Endothelial cell of umbilical vein (primary cell): Measurements from ENCODE around the gene HGFAC. TPM values are rescaled to one million over a fixed set of nuclear protein-coding genes. Genes with fewer than 3 reads are reported as not detected.

Experiments used
- BruUV-seq: library from RNA; stranded (reverse); fragments of 400-500 nt; replicated peaks from 2 replicates; lab custom pipeline; 2021; lab: Mats Ljungman, UMichigan
- CTCF ChIA-PET: fragments of 300-600, 350-600 bp; sonication (Branson Sonifier 250); formaldehyde crosslinking; loops from one replicate; lab custom pipeline; 2021; ENCODE audit warnings: antibody characterized with exemption, inconsistent platforms; lab: Charles Lee
- POLR2A ChIA-PET: fragments of 300-600, 350-600 bp; sonication (Branson Sonifier 250); formaldehyde crosslinking; loops from one replicate; lab custom pipeline; 2021; ENCODE audit warnings: antibody characterized with exemption, inconsistent platforms; lab: Charles Lee
- DNase-seq: peaks from one replicate; pipeline ENCODE4 v3.0.0-alpha.2; 2011; ENCODE audit warnings: low read depth, low spot score
- FAIRE-seq: peaks from 2 replicates; lab custom pipeline; 2011; peaks lifted over from hg19 to GRCh38; lab: Jason Lieb, UNC
- H2AFZ ChIP-seq: 2 replicates; pipeline ENCODE4 v1.6.0; 2012; ENCODE audit warnings: low read depth, low read length, control low read depth, inconsistent platforms
- H3K27ac ChIP-seq: 2 replicates; pipeline ENCODE4 v1.5.1; 2011; ENCODE audit warnings: low read depth, mild to moderate bottlenecking, control low read depth, low read length, moderate library complexity; ENCODE audit not compliant: insufficient read depth
- H3K27me3 ChIP-seq, 2 experiments: 2 replicates each; pipeline versions ENCODE4 v1.6.0 to v1.6.1; 2011; ENCODE audit warnings: low read length in 2 of 2, mixed read lengths in 1 of 2; ENCODE audit not compliant: control insufficient read depth in 2 of 2, insufficient read depth in 2 of 2
- H3K36me3 ChIP-seq, 2 experiments: 2 replicates in 1 of 2; 3 replicates in 1 of 2; pipeline ENCODE4 v1.5.1; 2011; ENCODE audit warnings: low read length in 2 of 2, mild to moderate bottlenecking in 1 of 2, moderate library complexity in 1 of 2; ENCODE audit not compliant: control insufficient read depth in 2 of 2, insufficient read depth in 2 of 2; ENCODE audit errors: extremely low read depth in 1 of 2
- H3K4me1 ChIP-seq: 3 replicates; pipeline ENCODE4 v1.5.1; 2011; ENCODE audit warnings: mild to moderate bottlenecking, low read length; ENCODE audit not compliant: control insufficient read depth, insufficient read depth; ENCODE audit errors: extremely low read depth
- H3K4me2 ChIP-seq: 2 replicates; pipeline ENCODE4 v1.6.1; 2011; ENCODE audit warnings: low read length, control low read depth, mixed read lengths; ENCODE audit not compliant: insufficient read depth
- H3K4me3 ChIP-seq, 3 experiments: fragments of 200-600 bp in 1 of 3; sonication (generic), shearing (Covaris generic) in 1 of 3; replicated peaks in 1 of 3; 2 replicates each; pipeline ENCODE4 v1.5.1; 2011 to 2016; ENCODE audit warnings: control low read depth in 3 of 3, low read length in 3 of 3, mild to moderate bottlenecking in 2 of 3, inconsistent platforms in 1 of 3, low read depth in 1 of 3, moderate library complexity in 1 of 3; ENCODE audit not compliant: insufficient read depth in 1 of 3
- H3K79me2 ChIP-seq: 2 replicates; pipeline ENCODE4 v1.6.0; 2012; ENCODE audit warnings: low read length, inconsistent platforms; ENCODE audit not compliant: control insufficient read depth, insufficient read depth
- H3K9ac ChIP-seq: replicated peaks from 2 replicates; pipeline ENCODE3; 2011; ENCODE audit warnings: low read length, control low read depth; ENCODE audit not compliant: insufficient read depth; ENCODE audit errors: extremely low read depth
- H3K9me1 ChIP-seq: replicated peaks from 3 replicates; pipeline ENCODE4 v1.6.0; 2011; ENCODE audit warnings: mild to moderate bottlenecking, low read length; ENCODE audit not compliant: control insufficient read depth, insufficient read depth; ENCODE audit errors: extremely low read depth
- H3K9me3 ChIP-seq: replicated peaks from 2 replicates; pipeline ENCODE4 v1.5.1; 2012; ENCODE audit warnings: low read length, inconsistent platforms; ENCODE audit not compliant: control insufficient read depth, insufficient read depth
- H4K20me1 ChIP-seq: replicated peaks from 2 replicates; pipeline ENCODE3; 2011; ENCODE audit warnings: mild to moderate bottlenecking, low read length; ENCODE audit not compliant: control insufficient read depth, insufficient read depth; ENCODE audit errors: extremely low read depth
- EZH2 ChIP-seq: IDR thresholded peaks from 2 replicates; pipeline ENCODE4 v1.6.1; 2012; ENCODE audit warnings: borderline replicate concordance, low read depth, mild to moderate bottlenecking, moderate library complexity, low read length, inconsistent platforms; ENCODE audit not compliant: severe bottlenecking
- FOS ChIP-seq: IDR thresholded peaks from 2 replicates; pipeline ENCODE4 v1.6.1; 2011; ENCODE audit warnings: mild to moderate bottlenecking, low read length, moderate library complexity, borderline replicate concordance; ENCODE audit not compliant: insufficient read depth
- GATA2 ChIP-seq: IDR thresholded peaks from 2 replicates; pipeline ENCODE4 v1.7.0; 2011; ENCODE audit warnings: low read depth, mild to moderate bottlenecking, moderate library complexity, mixed read lengths, low read length; ENCODE audit not compliant: insufficient read length, insufficient read depth
- JUN ChIP-seq: IDR thresholded peaks from 2 replicates; pipeline ENCODE4 v1.6.1; 2011; ENCODE audit warnings: borderline replicate concordance, low read depth; ENCODE audit not compliant: insufficient read length, insufficient read depth
- MYC ChIP-seq: IDR thresholded peaks from one replicate; pipeline ENCODE4 v1.6.1; 2011; ENCODE audit warnings: mild to moderate bottlenecking, low read depth, low read length
- POLR2A ChIP-seq: IDR thresholded peaks from 2 replicates; pipeline ENCODE4 v1.6.1; 2012; ENCODE audit warnings: low read depth, mild to moderate bottlenecking, control low read depth, low read length
- POLR2AphosphoS5 ChIP-seq: IDR thresholded peaks from 2 replicates; pipeline ENCODE4 v1.6.1; 2012; ENCODE audit warnings: low read depth, mild to moderate bottlenecking, control low read depth, low read length, moderate library complexity; ENCODE audit not compliant: insufficient read depth
- dilution Hi-C: fragments of 300-500 bp; cut with MboI; formaldehyde crosslinking; loops from one replicate; pipeline ENCODE4 v1.15.0; 2019; ENCODE audit warnings: low sequenced_read_pairs; ENCODE audit not compliant: extremely low pct_ligation_motif_present
- intact Hi-C: fragments of 100-400 bp; cut with micrococcal nuclease; formaldehyde crosslinking; loops from one replicate; pipeline ENCODE4 v1.10.0; 2022
- polyA plus RNA-seq, 4 experiments: library from polyadenylated mRNA; depleted of rRNA in 3 of 4; stranded (reverse) in 3 of 4; unstranded in 1 of 4; fragments of >200 nt; gene quantifications; 2 replicates each; pipeline versions ENCODE4 v1.2.1 to v1.2.3, GENCODE V29; 2011 to 2012; ENCODE audit warnings: missing spikeins in 1 of 4
- total RNA-seq: library from RNA; stranded (reverse); gene quantifications from 2 replicates; pipeline ENCODE4 v1.2.3, GENCODE V29; 2021
- TF ChIP-seq, protein P1 (sequence below): IDR thresholded peaks from 2 replicates; pipeline ENCODE4 v1.6.1; 2011; ENCODE audit not compliant: insufficient read depth, insufficient read length
- TF ChIP-seq, protein P2 (sequence below), 2 donors: IDR thresholded peaks; 1 replicate in 1 of 2; 2 replicates in 1 of 2; pipeline ENCODE4 v1.5.1; 2011; ENCODE audit warnings: low read length in 2 of 2, mild to moderate bottlenecking in 2 of 2, moderate library complexity in 2 of 2, control low read depth in 1 of 2, inconsistent platforms in 1 of 2, low read depth in 1 of 2; ENCODE audit not compliant: insufficient read depth in 1 of 2; ENCODE audit errors: extremely low read depth in 1 of 2

HGFAC gene
- total and polyA plus RNA-seq, 2 donors (not counting 3 experiments of a cell fraction or from before 2014, with no cell fraction given): 0.36 to 0.49 TPM

DNA sequence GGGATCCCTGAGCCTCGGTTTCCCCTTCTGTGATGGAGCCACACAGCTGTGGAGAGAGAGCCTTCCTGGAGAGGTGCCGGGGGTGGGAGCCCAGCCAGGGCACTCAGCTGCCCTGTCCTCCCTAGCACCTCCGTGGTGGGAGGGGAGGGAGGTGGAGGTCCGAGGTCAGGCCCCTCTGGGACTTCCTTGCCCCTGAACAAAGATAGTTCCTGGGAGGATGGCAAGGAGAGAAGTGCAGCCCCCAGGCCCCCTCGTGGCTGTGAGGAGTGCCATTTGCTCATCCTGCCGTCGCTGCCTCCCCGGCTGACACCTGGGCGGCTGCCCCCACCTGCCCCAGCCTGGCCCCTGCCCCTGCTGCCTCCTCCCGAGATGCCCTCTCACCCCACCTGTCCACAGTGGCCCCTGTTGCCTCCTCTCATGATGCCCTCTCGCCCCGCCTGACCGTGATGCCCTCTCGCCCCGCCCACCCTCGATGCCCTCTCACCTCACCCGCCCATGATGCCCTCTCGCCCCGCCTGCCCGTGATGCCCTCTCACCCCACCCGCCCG lies 34.0 kb downstream of the HGFAC start:
- BruUV-seq: no TSS peak
- intact Hi-C loops: no loop called here

More for the DNA sequence above, 34.0 kb downstream of the HGFAC start:
- H3K36me3 ChIP-seq: no peaks in the 10 kb centered on the region
- no peak overlapping the region for H3K4me3 ChIP-seq
- no peaks in the 10 kb centered on the region for H3K9me1 ChIP-seq
- TF ChIP-seq POLR2AphosphoS5 (no peak), FOS (no peak), GATA2 (no peak), MYC (no peak), POLR2A (no peak), EZH2 (no peak), JUN (no peak)
- TF ChIP-seq, protein P1, sequence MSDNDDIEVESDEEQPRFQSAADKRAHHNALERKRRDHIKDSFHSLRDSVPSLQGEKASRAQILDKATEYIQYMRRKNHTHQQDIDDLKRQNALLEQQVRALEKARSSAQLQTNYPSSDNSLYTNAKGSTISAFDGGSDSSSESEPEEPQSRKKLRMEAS: no peak
- TF ChIP-seq, protein P2, sequence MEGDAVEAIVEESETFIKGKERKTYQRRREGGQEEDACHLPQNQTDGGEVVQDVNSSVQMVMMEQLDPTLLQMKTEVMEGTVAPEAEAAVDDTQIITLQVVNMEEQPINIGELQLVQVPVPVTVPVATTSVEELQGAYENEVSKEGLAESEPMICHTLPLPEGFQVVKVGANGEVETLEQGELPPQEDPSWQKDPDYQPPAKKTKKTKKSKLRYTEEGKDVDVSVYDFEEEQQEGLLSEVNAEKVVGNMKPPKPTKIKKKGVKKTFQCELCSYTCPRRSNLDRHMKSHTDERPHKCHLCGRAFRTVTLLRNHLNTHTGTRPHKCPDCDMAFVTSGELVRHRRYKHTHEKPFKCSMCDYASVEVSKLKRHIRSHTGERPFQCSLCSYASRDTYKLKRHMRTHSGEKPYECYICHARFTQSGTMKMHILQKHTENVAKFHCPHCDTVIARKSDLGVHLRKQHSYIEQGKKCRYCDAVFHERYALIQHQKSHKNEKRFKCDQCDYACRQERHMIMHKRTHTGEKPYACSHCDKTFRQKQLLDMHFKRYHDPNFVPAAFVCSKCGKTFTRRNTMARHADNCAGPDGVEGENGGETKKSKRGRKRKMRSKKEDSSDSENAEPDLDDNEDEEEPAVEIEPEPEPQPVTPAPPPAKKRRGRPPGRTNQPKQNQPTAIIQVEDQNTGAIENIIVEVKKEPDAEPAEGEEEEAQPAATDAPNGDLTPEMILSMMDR (IDR thresholded peaks at IDR 0.05; ENCODE audit: extremely low read depth in 1 of 2, insufficient read depth in 1 of 2, low read depth in 1 of 2, low read length in 2 of 2): no peak
- dilution Hi-C loops: no loop called here
- no peaks in the 10 kb centered on the region for H3K4me1 ChIP-seq
- CTCF ChIA-PET: no interaction called here
- no peak overlapping the region for H3K4me2 ChIP-seq
- no peaks in the 10 kb centered on the region for H3K27me3 ChIP-seq
- no peaks in the 10 kb centered on the region for H3K79me2 ChIP-seq
- no peak for DNase-seq
- H4K20me1 ChIP-seq: no peaks in the 10 kb centered on the region
- no peaks in the 10 kb centered on the region for H3K9me3 ChIP-seq
- no peak overlapping the region for H3K9ac ChIP-seq
- no peak overlapping the region for H3K27ac ChIP-seq
- POLR2A ChIA-PET: no interaction called here
- no peak for FAIRE-seq
- no peak overlapping the region for H2AFZ ChIP-seq
